ENCODE data around the gene SPAG17.

Gene SPAG17

DNA sequence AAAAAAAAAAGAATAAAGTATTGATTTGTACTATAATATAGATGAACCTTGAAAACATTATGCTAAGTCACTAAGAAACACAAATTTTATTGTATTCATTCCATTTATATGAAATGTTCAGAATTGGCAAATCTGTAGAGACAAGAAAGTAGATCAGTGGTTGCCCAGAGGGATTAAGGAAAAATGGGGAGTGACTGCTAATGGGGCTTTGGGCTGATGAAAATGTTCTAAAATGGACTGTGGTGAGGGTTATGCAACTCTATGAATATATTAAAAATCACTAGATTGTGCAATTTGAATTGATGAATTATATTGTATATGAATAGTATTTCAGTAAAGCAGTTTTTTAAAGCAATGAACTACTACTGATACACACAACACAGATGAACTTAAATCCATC is 265.7 kb downstream of the SPAG17 start:
- ATAC-seq (ENCODE audit: insufficient read depth, low read depth), result no peak

DNA sequence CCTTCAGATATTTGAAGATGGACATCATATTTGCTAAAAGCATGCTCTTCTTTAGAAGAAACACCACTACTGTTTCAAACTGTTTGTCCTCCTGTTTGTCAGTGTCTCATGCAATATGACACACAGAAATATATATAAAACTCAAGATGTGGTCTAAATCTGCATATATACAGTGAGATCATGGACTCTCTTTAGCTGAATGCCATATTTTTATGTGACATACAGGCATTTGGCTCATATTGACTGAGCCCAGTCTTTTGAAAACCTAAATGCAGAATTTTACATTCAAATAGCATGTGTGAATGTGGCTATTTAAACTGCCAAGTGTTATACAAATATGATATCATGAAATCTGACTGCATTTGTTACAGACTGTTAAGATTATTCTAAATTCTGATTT is 274.0 kb downstream of the SPAG17 start:
- no peak overlapping the region for H3K4me3 ChIP-seq (ENCODE audit: low read depth in 1 of 2, low read length in 2 of 2)
- no peak overlapping the region for H3K9ac ChIP-seq (ENCODE audit: low read depth, low read length)
- no peak overlapping the region for H3K4me2 ChIP-seq (ENCODE audit: insufficient read depth, low read length)
- ATAC-seq (ENCODE audit: insufficient read depth, low read depth), result no peak
- no peaks in the 10 kb centered on the region for H3K4me1 ChIP-seq (ENCODE audit: insufficient read depth, low read length)
- peaks cover 67% of the 10 kb centered on the region for H3K36me3 ChIP-seq (ENCODE audit: insufficient read depth, low read length)
- no peaks in the 10 kb centered on the region for H3K27me3 ChIP-seq (ENCODE audit: insufficient read depth, low read length, poor library complexity)
- no peak overlapping the region for H3K27ac ChIP-seq (ENCODE audit: low read length)
- H3K79me2 ChIP-seq (ENCODE audit: insufficient read depth, low read length), result no peaks in the 10 kb centered on the region
- no peak overlapping the region for H2AFZ ChIP-seq (ENCODE audit: low read depth, low read length)
- no peak for DNase-seq
- no peaks in the 10 kb centered on the region for H3K9me3 ChIP-seq (ENCODE audit: insufficient read depth, low read length, severe bottlenecking)
- TF ChIP-seq EZH2 (IDR thresholded peaks at IDR 0.05; ENCODE audit: borderline replicate concordance, low read depth, low read length, severe bottlenecking) (no peak), CTCF (IDR thresholded peaks at IDR 0.05; ENCODE audit: borderline replicate concordance, extremely low read depth, low read length, poor library complexity, severe bottlenecking) (no peak)
- H4K20me1 ChIP-seq (ENCODE audit: insufficient read depth, low read length), result no peaks in the 10 kb centered on the region

More for the DNA sequence above, 265.7 kb downstream of the SPAG17 start:
- TF ChIP-seq EZH2 (IDR thresholded peaks at IDR 0.05; ENCODE audit: borderline replicate concordance, low read depth, low read length, severe bottlenecking) (no peak), CTCF (IDR thresholded peaks at IDR 0.05; ENCODE audit: borderline replicate concordance, extremely low read depth, low read length, poor library complexity, severe bottlenecking) (no peak)
- no peak for DNase-seq
- Histone ChIP-seq H3K4me3 (ENCODE audit: low read depth in 1 of 2, low read length in 2 of 2) (no peak overlapping the region), H3K9me3 (ENCODE audit: insufficient read depth, low read length, severe bottlenecking) (no peaks in the 10 kb centered on the region), H3K36me3 (ENCODE audit: insufficient read depth, low read length) (peaks cover 42% of the 10 kb centered on the region), H3K4me2 (ENCODE audit: insufficient read depth, low read length) (no peak overlapping the region), H3K4me1 (ENCODE audit: insufficient read depth, low read length) (no peaks in the 10 kb centered on the region), H2AFZ (ENCODE audit: low read depth, low read length) (no peak overlapping the region), H4K20me1 (ENCODE audit: insufficient read depth, low read length) (0 out of 2 replicates have a peak, but pooled peaks cover 4% of the 10 kb centered on the region), H3K9ac (ENCODE audit: low read depth, low read length) (no peak overlapping the region), H3K27ac (ENCODE audit: low read length) (no peak overlapping the region), H3K27me3 (ENCODE audit: insufficient read depth, low read length, poor library complexity) (no peaks in the 10 kb centered on the region), H3K79me2 (ENCODE audit: insufficient read depth, low read length) (peaks cover 3% of the 10 kb centered on the region; the same call in 1 of the 2 replicates)

GRCh38 chr1:117905019-117905418 is 280.0 kb downstream of the SPAG17 start:
- no peak for ATAC-seq (ENCODE audit: insufficient read depth, low read depth)
- TF ChIP-seq EZH2 (IDR thresholded peaks at IDR 0.05; ENCODE audit: borderline replicate concordance, low read depth, low read length, severe bottlenecking) (no peak), CTCF (IDR thresholded peaks at IDR 0.05; ENCODE audit: borderline replicate concordance, extremely low read depth, low read length, poor library complexity, severe bottlenecking) (no peak)
- H3K4me1 ChIP-seq (ENCODE audit: insufficient read depth, low read length), result no peaks in the 10 kb centered on the region

DNA sequence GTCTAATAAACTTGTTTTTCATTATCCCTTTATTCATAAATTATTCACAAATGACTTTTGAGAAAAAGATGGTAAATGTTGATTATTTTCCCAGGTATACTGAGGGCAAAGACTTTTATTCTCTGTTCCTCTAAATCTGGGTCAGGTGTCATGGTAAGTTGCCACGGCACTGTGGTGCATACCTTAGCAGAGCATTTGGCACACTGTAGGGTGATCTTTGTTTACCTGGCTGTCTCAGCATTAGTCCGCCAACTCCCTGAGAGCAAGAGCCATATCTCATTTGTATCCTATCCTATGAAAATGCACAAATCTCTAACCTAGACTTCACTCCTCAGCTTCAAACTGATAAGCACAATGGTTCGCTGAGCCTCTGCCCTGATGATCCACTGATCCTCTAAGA is 280.5 kb downstream of the SPAG17 start:
- no peak overlapping the region for H3K4me3 ChIP-seq (ENCODE audit: low read depth in 1 of 2, low read length in 2 of 2)
- DNase-seq (no peak), ATAC-seq (ENCODE audit: insufficient read depth, low read depth) (no peak)
- no peaks in the 10 kb centered on the region for H3K4me1 ChIP-seq (ENCODE audit: insufficient read depth, low read length)
- no peak overlapping the region for H3K9ac ChIP-seq (ENCODE audit: low read depth, low read length)
- H2AFZ ChIP-seq (ENCODE audit: low read depth, low read length), result no peak overlapping the region
- no peaks in the 10 kb centered on the region for H4K20me1 ChIP-seq (ENCODE audit: insufficient read depth, low read length)
- H3K4me2 ChIP-seq (ENCODE audit: insufficient read depth, low read length), result no peak overlapping the region
- TF ChIP-seq EZH2 (IDR thresholded peaks at IDR 0.05; ENCODE audit: borderline replicate concordance, low read depth, low read length, severe bottlenecking), result no peak
- TF ChIP-seq CTCF (IDR thresholded peaks at IDR 0.05; ENCODE audit: borderline replicate concordance, extremely low read depth, low read length, poor library complexity, severe bottlenecking), result no peak
- no peak overlapping the region for H3K27ac ChIP-seq (ENCODE audit: low read length)
- H3K9me3 ChIP-seq (ENCODE audit: insufficient read depth, low read length, severe bottlenecking), result no peaks in the 10 kb centered on the region
- H3K27me3 ChIP-seq (ENCODE audit: insufficient read depth, low read length, poor library complexity), result no peaks in the 10 kb centered on the region
- H3K79me2 ChIP-seq (ENCODE audit: insufficient read depth, low read length), result no peaks in the 10 kb centered on the region
- peaks cover 53% of the 10 kb centered on the region; the same call in 1 of the 2 replicates for H3K36me3 ChIP-seq (ENCODE audit: insufficient read depth, low read length)

More at GRCh38 chr1:117905019-117905418, 280.0 kb downstream of the SPAG17 start:
- Histone ChIP-seq H3K4me2 (ENCODE audit: insufficient read depth, low read length) (no peak overlapping the region), H4K20me1 (ENCODE audit: insufficient read depth, low read length) (no peaks in the 10 kb centered on the region), H3K9ac (ENCODE audit: low read depth, low read length) (no peak overlapping the region), H2AFZ (ENCODE audit: low read depth, low read length) (no peak overlapping the region), H3K36me3 (ENCODE audit: insufficient read depth, low read length) (peaks cover 54% of the 10 kb centered on the region; the same call in 1 of the 2 replicates), H3K79me2 (ENCODE audit: insufficient read depth, low read length) (no peaks in the 10 kb centered on the region), H3K4me3 (ENCODE audit: low read depth in 1 of 2, low read length in 2 of 2) (no peak overlapping the region), H3K27me3 (ENCODE audit: insufficient read depth, low read length, poor library complexity) (no peaks in the 10 kb centered on the region), H3K9me3 (ENCODE audit: insufficient read depth, low read length, severe bottlenecking) (no peaks in the 10 kb centered on the region), H3K27ac (ENCODE audit: low read length) (no peak overlapping the region)
- DNase-seq, result no peak
